GM12801 (cell line): ENCODE measurements around the gene ZNF543.

Experiments used
- CTCF ChIP-seq: IDR thresholded peaks from one replicate; pipeline ENCODE4 v1.5.1; 2011; ENCODE audit warnings: control low read depth; ENCODE audit not compliant: insufficient read length; ENCODE audit errors: extremely low read depth

The ZNF543 gene

GRCh38 chr19:57320180-57321084 is at the start of gene ZNF543:
TSS of gene ZNF543 (plus strand) at chr19:57320472. CDS start at chr19:57320854, 382 bp downstream.
- TF ChIP-seq CTCF: no peak

- no peak for TF ChIP-seq CTCF
Observed at GRCh38 chr19:57271280-57271679, 49.0 kb upstream of the ZNF543 start.

GRCh38 chr19:57273014-57273413 is 47.3 kb upstream of the ZNF543 start:
- no peak for TF ChIP-seq CTCF

GRCh38 chr19:57276430-57276829 is 43.8 kb upstream of the ZNF543 start:
- no peak for TF ChIP-seq CTCF

GRCh38 chr19:57279418-57280164 is 40.7 kb upstream of the ZNF543 start:
- TF ChIP-seq CTCF: no peak

- no peak for TF ChIP-seq CTCF
Observed at GRCh38 chr19:57280165-57280961, 39.9 kb upstream of the ZNF543 start, which contains the start of gene ZNF460. TSS of gene ZNF460 (plus strand) at chr19:57280485. CDS start at chr19:57280807, 322 bp downstream.
